AG08396 (cell line): ENCODE results near the gene RRP1B.
A peak's percentile ranks its signal among the peaks of the same experiment; 100 is the strongest.
"Not testable (repeated sequence)": the region's sequence is repeated elsewhere in the genome, so short reads cannot be mapped to it uniquely, and the experiment has no call there.

Experiments used
- DNase-seq: peaks from one replicate; pipeline ENCODE4 v3.0.0; 2012; ENCODE audit warnings: low spot score, mixed read lengths

RRP1B gene

DNA sequence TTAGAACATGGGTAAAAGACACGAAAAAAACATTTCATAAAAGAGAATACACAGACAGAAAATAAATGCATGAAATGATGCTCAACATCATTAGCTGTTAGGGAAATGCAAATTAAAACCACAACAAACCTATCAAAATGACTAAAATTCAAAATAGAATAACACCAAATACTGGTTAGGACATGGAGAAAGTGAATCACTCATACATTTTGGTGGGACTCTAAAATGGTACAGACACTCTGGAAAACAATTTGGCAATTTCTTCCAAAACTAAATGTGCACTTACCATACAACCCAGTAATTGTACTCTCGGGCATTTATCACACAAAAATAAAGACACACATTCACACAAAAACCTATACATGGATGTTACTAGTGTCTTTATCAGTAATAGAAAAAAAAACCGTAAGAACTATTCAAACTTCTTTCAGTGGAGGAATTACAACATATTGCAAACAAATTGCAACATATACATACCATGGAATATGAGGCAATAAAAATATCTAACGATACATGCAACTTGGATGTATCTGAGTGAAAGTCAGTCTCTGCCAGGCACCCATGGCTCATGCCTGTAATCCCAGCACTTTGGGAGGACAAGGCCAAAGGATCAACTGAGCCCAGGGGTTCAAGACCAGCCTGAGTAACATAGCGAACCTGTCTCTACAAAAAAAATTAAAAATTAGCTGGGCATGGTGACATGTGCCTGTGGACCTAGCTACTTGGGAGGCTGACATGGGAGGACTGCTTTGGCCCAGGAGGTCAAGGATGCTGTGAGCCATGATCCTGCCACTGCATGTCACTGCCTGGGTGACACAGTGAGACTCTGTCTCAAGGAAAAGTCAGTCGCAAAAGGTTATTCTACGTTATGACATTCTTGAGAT, 19.6 kb upstream of the RRP1B start:
- DNase-seq: no peak

DNA sequence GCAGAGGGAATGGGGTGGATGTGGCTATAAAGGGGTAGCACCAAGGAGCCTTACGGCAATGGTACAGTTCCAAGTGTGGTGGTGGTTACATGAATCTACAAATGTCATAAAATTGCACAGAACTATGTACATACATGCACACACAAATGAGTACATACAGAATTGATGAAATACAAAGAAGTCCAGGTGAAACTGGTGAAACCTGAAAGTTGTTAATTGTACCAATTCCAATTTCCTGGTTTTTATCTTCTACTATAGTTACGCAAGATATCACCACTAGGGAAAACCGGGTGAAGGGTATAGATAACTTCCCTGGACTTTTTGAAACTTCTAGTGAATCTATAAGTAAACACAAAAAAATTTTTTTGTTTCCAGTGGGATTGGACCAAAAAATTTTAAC, 19.0 kb upstream of the RRP1B start:
- DNase-seq: no peak

DNA sequence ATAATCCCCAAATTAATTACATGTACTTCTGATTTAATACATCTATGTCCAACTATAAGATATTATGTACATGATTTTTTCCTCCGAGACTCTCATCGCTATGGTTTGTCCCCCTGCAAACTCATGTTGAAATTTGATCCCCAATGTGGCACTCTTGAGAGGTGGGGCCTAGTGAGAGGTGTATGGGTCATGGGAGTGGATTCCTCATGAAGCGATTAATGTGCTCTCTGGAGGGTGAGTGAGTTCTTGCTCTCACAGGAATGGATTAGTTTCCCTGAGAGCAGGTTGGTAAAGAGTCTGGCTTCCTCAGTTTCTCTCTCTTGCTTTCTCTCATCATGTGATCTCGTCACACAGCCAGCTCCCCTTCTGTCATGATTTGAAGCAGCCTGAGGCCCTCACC, 16.2 kb upstream of the RRP1B start:
- DNase-seq: no peak

DNA sequence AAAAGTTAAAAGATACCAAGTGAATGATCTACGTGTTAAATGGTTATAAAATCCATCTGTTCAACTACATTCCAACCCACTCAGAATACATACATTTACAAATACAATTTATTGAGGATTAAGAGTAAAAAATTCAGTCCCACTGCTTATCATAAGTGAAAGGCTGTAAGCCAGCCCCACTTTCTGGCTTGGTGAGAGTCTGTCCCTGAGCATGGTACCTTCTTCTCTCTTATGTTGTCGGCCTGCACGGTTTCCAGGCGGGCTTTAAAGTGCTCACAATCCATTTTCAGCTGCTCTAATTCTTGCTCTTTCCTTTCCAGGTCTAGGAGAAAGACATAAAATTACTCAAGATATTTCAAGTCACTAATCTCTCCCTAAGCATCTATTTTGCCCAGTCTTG, 15.3 kb upstream of the RRP1B start:
- no peak for DNase-seq

DNA sequence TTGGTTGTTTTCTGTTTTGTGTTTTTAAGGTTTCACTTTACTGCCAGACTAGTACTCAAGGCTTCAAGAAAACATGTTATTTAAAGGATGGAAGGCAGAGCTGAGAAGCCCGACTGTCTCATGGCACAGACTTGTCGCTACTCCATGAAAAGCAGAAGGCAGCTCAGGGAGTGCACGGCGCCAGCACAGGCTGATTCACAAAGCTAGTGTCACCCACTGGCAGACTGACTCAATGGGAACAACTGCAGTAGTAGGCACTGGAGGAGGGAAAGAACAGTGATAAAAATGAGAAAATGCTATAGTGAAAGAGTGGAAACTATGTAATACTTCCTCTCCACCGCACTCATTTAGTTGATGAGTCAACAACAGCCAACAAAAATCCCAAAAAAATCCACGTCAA, 14.8 kb upstream of the RRP1B start:
- no peak for DNase-seq

DNA sequence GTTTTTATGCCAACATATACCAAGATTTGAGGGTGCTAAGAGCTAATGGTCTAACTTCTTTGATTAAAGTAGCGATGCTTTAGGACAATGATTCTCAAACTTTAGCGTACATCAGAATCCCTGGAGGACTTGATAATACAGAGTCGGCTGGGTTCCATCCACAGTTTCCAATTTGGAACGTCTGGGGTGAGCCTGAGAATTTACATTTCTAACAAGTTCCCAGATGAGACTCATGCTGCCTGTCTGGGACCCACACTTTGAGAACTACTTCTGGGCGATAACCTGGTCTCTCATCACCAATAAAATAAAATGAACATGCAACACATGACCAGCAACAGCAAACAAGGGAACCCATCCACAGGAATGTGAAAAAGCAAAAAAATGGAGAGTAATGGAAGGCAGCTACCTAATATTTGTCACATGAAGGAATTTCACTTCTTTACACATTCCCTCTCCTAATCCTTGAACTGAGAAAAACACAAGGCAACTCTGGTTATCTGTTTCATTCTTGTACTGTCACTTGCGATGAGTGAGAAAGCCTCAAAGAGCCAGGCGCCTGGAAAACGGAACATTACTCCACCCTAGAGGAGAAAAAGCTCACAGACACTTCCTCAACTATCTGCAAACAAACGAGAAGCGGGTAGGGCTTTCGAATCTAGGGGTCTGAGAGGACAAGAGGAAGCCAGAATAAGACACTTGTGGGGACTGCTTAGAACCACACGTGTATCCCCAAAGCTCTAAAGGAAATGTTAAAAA, 14.0 kb upstream of the RRP1B start:
- peak; percentile 55 for DNase-seq

DNA sequence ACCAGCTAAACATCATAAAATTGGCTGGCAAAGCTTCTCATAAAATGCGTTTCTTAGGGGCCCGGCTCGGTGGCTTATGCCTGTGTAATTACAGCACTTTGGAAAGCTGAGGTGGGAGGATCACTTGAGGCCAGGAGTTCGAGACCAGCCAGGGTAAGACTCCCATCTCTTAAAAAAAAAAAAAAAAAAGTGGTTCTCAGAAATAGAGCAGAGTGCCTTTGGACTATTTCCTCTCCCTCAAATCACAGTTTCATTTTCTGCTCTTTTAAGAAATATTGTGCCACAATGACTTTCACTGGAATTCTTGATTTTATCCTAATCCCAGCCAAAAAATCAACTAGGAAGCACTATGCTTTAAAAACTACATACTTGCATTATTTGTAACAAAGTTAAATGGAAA, 13.4 kb upstream of the RRP1B start:
- DNase-seq: no peak

DNA sequence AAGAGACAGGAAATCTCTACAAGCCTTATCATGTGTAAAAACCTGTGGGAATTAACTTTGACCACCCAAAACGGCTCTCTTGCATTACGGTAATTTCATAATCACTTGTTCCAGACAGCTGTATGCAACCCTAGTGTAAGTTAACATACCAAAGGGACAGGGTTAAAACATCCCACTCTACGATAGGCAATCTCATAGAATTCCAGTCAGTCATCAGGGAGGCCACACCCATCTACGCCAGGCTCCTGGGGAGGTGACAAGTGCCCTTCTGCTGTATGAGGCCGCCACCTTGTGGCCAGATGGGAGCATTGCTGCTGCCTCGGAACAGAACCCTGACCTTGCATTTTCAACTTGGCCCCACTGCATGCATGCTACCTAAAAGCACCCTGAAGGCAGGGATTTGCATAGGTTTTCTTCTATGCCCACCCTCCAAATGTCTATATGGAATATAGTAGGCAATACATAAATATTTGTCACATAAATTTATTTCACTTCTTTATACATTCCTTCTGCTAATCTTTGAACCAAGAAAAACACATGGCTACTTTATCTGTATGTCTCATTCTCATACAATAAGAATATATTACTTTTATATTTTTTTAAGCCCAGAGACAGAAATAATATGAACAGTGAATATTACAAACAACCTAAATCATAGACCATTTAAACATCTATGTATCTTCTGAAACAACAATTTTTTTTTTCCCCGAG, 12.7 kb upstream of the RRP1B start:
- peak; percentile 88 for DNase-seq

DNA sequence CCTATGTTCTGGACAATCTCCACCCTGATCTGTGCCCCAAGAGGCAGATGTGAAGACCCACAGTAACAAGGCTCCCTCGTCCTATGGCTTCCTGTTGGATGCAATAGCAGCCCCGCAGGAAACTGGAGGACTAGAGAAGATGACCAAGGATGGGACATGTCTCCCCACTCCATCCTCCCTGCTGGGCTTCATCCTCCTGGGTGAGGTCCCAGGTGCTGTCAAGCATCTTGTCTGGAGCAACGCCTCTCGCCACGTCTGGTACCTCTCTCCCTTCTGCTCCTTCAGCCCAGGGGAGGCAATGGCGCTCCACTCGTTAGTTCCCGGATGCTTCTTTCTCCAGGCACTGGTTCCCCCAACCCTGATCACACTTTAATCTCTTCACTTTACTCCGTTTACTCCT, 11.2 kb upstream of the RRP1B start:
- DNase-seq: no peak

DNA sequence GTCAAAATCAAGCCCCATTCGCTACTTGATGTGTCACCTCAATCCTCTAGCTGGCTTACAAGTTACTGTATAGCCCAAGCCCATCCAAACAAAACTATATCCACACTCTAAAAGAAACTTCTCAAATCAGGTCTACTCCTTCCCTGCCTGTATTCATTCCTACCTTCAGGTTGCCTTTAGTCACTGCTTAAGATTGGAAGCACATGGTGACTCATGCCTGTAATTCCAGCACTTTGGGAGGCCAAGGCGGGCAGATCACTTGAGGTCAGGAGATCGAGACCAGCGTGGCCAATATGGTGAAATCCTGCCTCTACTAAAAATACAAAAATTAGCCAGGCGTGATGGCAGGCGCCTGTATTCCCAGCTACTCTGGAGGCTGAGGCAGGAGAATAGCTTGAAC, 7.4 kb upstream of the RRP1B start:
- not testable (repeated sequence) for DNase-seq

DNA sequence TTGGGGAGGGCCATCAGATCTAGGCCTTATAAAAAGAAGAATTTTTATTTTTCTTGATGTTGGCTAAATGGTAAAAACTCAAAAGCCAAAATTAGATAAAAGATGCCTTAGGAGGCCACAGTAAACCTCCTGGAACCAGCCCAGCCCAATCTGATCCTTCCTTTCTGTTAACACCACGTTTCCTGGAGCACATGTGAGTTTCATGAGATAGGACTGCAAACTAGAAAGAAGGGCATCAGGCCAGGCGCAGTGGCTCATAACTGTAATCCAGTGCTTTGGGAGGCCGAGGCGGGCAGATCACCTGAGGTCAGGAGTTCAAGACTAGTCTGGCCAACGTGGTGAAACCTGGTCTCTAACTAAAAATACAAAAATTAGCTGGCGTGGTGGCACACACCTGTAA, 6.7 kb upstream of the RRP1B start:
- no peak for DNase-seq

DNA sequence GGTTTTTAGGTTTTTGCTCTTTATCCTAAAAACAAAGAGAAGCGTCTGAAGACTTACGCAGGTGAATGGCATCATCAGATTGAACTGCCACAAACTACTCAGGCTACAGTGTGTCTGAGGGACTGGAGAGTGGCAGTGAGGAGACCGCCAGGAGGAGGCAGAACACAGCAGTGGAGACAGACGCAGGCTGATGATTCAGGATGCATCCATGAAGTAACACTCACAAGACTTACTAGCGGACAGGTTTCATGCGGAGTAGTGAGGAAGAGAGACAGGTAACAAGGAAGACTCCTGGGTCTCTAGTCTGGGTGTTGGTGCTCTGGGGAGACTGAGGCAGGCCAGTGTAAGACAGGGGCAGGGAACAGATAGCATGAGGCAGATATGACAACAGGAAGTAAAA, 5.7 kb upstream of the RRP1B start:
- no peak for DNase-seq

DNA sequence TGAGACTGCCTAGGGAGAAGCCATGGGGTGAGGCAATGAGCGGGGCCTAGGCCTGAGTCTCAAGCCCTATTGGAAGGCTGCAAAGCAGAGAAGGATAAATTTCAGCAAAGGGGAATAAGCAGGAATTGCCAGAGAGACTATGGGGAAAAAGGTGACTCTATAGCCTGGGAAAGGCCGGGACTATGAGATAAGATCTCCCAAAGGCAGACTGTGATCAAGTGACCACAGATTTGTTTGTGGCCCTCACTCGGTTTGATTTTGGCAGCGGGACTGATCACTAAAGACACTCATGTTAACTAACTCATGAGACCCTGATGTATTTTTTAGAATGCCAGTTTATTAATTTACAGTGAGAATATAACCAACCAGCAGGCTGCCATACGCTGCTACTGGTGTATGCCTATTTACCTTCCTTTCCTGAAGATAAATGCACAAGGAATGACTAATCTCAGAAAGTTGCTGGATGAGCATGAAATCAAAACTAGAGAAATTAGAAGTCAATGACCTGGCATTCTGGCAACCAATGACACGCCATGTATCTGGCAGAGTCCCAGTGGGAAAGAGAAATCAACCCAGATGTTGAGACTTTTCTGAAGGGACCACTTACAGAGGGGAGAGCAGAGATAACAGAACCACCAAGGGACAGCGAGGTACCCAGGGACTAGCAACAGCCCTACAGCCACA, 4.4 kb upstream of the RRP1B start:
- DNase-seq: peak; percentile 39

DNA sequence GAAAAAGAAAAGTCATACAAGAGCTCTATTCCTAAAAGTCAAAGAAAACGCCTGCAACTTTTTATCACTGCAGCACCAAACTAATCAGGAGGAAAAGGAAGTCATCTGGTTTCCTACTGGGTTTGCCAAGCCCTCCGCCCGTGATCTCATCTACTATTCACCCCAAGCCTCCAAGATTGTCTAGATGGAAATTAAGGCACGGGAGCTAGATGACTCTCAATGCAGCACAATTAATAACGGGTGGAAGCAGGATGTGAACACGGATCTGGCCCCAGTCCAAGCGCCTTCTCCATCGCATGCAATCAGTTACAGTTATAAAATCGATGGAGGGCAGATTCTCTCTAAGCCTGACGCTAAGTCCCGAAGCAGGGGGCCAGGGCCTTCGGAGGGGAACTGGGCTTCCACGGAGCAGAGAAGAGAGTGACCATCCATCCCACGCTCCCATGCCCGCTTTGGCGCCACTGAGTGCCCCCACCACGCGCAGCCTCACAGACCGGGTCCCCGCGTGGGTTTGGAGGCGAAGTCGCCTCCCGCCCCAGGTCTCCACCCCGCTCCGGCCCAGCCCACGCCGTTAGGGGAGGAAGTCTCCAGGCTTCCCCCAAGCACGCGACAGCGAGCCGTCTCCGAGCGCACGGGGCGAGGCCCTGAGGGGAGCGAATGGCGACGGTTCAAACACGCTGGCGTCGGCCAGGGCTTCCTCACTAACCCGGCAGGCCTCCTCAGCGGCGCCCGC, 1.8 kb upstream of the RRP1B start:
- DNase-seq: no peak

DNA sequence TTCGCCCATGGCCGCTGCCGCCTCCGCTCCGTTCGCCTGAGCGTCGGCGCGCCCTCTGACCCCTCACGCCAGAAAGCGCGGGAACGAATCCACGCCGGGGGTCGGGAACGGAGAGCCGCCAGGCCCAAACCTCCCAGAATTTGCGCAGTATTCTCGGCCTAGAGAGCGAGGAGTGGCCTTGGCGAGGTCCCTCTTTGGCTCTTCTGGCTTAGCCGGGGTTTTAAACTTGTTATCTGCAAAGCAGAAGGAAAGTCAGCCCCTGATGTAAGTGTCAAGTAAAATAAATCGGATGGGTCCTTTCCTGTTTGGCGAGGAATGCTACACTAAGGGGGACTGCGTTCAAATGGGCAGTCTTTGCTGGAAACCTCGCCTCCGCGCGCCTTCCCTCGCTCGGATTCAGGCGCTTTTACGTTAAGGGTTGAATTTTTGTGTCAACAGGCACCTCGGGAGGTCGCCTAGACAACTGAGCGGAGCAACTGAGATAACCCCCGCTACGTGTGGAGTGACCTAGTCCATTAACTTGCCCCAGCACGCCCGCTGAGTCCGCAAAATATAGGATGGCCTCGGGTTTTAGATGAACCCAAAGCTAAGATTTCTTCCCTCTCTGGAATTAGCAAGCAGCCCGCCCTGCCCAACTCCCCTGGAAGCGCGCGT, 1.1 kb upstream of the RRP1B start:
- DNase-seq: no peak

DNA sequence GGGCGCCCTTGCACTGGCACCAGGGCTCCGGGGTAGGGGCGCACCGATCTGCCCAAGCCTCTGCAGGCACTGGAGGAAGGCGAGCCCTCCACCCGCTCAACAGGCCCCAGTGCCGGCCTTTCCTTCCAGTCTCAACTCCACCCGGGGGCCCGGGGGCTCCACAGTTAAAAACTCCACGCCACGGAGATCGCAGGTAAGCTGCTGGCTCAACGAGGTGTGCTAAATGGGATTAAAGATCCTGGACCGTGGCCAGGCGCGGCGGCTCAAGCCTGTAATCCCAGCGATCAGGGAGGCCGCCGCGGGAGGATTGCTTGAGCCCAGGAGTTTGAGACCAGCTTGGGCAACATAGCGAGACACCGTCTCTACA, 608 bp upstream of the RRP1B start:
- DNase-seq: no peak

DNA sequence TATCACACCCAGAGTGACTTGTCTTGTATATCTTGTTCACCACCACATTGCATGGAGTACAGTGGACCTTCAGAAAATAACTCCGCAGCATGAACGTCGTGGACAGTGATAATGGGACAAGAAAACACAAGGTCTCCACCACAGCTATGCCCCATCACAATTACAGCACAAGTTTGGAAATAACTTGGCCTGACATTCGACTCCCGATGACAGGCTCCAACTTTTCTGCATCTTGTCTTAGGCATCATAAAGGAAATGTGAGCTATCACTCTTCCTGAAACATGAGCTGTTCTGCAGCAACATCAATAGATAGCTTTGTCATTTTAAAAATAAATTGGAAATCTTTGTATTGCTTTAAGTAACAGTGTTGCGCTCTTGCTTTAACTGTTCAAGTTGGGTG, 2.9 kb downstream of the RRP1B start:
- DNase-seq: no peak

DNA sequence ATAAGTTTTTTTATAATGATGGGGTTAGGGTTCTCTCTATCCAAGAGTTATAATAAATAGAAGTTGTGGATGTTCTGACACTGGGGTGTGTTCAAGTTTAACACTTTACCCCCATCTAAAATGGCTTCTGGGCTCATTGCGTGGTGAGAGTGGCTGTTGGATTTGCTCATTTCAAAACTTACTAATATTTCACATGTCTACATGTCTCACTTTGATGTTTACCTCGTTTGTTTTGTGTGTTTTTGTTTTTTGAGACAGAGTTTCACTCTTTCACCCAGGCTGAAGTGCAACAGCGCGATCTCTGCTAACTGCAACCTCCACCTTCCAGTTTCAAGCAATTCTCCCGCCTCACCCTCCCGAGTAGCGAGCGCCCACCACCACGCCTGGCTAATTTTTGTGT, 3.7 kb downstream of the RRP1B start:
- no peak for DNase-seq

DNA sequence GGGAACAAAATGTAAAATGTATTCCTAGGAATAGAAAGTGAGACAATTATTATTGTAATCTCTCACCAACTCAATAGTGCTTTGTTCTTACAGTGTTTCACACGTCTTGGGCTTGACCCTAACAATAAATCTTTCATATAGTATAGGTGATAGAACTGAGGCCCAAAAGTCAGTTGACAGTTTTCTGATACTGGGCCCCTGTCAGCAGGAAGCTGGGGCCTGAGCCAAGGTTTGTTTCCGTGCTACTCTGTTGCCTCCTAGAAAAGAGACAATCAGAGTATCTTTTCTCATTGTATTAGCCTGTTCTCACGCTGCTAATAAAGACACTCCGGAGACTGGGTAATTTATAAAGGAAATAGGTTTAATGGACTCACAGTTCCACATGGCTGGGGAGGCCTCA, 5.0 kb downstream of the RRP1B start:
- no peak for DNase-seq

DNA sequence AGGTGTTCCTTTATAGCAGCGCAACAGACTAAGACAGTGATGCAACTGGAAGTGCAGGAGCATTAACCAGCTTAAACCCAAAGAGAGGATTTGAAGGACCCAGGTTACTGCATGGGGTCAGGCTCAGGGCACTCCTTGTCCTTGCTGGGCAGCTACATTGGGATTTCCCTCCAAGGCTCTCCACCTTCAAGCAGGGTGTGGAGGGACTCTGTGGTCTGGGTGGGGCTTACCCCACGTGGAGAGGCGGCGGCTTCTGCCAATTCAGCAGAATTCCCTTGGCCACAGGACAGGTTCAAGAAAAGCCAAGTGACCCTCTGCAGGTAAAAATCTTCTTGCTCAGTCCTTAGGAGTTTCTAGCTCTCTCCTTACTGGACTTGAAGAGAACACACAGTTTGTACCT, 6.5 kb downstream of the RRP1B start:
- no peak for DNase-seq
